Natural killer cell (primary cell): ENCODE results near the gene SHC2. TPM values are rescaled to one million over a fixed set of nuclear protein-coding genes. Genes with fewer than 3 reads are reported as not detected.

Experiments
- ATAC-seq, 3 donors: fragments of 150-1000 bp in 2 of 3; fragments of 200-7000 bp in 1 of 3; cut with Tn5 transposase; 1 replicate in 1 of 3; 2 replicates in 2 of 3; pipeline ENCODE4 v1.10.0; 2021; ENCODE audit warnings: mild to moderate bottlenecking in 2 of 3, moderate library complexity in 2 of 3
- DNase-seq, 2 donors: peaks; one replicate each; pipeline versions ENCODE4 v3.0.0 to v3.0.0-alpha.2; 2013 to 2021; ENCODE audit warnings: mixed read lengths in 1 of 2
- H3K27ac ChIP-seq: one replicate; pipeline ENCODE4 v1.5.1; 2013; ENCODE audit warnings: mild to moderate bottlenecking, low read length
- H3K27me3 ChIP-seq: one replicate; pipeline ENCODE4 v1.6.1; 2013; ENCODE audit warnings: low read length; ENCODE audit not compliant: control insufficient read depth, insufficient read depth
- H3K36me3 ChIP-seq: one replicate; pipeline ENCODE4 v1.6.1; 2013; ENCODE audit warnings: low read length; ENCODE audit not compliant: control insufficient read depth, insufficient read depth
- H3K4me1 ChIP-seq: one replicate; pipeline ENCODE4 v1.6.1; 2013; ENCODE audit warnings: low read length; ENCODE audit not compliant: control insufficient read depth, insufficient read depth
- H3K4me3 ChIP-seq: one replicate; pipeline ENCODE4 v1.5.1; 2013; ENCODE audit warnings: low read length
- H3K9me3 ChIP-seq: one replicate; pipeline ENCODE4 v1.6.1; 2013; ENCODE audit warnings: low read length; ENCODE audit not compliant: control insufficient read depth, insufficient read depth
- H3K27ac Mint-ChIP-seq, 2 donors: one replicate each; pipeline ENCODE4 v1.8.0; 2022; ENCODE audit warnings: mild to moderate bottlenecking in 2 of 2, mixed read lengths in 2 of 2, moderate library complexity in 1 of 2
- H3K27me3 Mint-ChIP-seq, 2 donors: one replicate each; pipeline ENCODE4 v1.8.0; 2022; ENCODE audit warnings: low read depth in 2 of 2, mixed read lengths in 2 of 2
- H3K36me3 Mint-ChIP-seq: one replicate; pipeline ENCODE4 v1.8.0; 2022; ENCODE audit warnings: mixed read lengths
- H3K4me1 Mint-ChIP-seq, 2 donors: one replicate each; pipeline ENCODE4 v1.8.0; 2022; ENCODE audit warnings: mixed read lengths in 2 of 2
- H3K4me3 Mint-ChIP-seq: one replicate; pipeline ENCODE4 v1.8.0; 2022; ENCODE audit warnings: mild to moderate bottlenecking, moderate library complexity, mixed read lengths
- H3K9me3 Mint-ChIP-seq, 2 donors: one replicate each; pipeline ENCODE4 v1.8.0; 2022; ENCODE audit warnings: mixed read lengths in 2 of 2
- WGBS: methylation state at CpG from one replicate; pipeline ENCODE4 v1.1.7; 2013; ENCODE audit warnings: missing lambda C conversion rate; ENCODE audit not compliant: insufficient coverage; 5-methylcytosine and 5-hydroxymethylcytosine counted together
- intact Hi-C: fragments of 100-400 bp; cut with micrococcal nuclease; formaldehyde crosslinking; loops from one replicate; pipeline ENCODE4 v1.14.2; 2022
- total RNA-seq, 4 donors: library from RNA; stranded (reverse); fragments of 120-200 nt in 1 of 4; gene quantifications; one replicate each; pipeline versions ENCODE4 v1.2.3 to v1.2.4, GENCODE V29; 2013 to 2022
- TF ChIP-seq, protein P1 (sequence below): fragments of 200-600 bp; IDR thresholded peaks from one replicate; pipeline ENCODE4 v1.8.0; 2022; ENCODE audit warnings: antibody characterized with exemption

SHC2 gene
- total RNA-seq, 3 donors from 2014 or later (not counting 1 experiment from before 2014, with no cell fraction given) = 0.75 TPM; not detected in 2

- Mint-ChIP-seq H3K27ac (no peak overlapping the region), H3K9me3 (peaks cover 0 to 2% of the 10 kb centered on the region in 2 donors), H3K36me3 (no peaks in the 10 kb centered on the region), H3K4me3 (no peak overlapping the region), H3K27me3 (peaks cover 0 to 5% of the 10 kb centered on the region in 2 donors), H3K4me1 (peaks cover 0 to 9% of the 10 kb centered on the region in 2 donors)
- H3K36me3 ChIP-seq = no peaks in the 10 kb centered on the region
- WGBS = 92% methylated on average over 8 of the region's 8 CpGs
- H3K4me1 ChIP-seq = no peaks in the 10 kb centered on the region
- DNase-seq (no peak), ATAC-seq (no peak)
- TF ChIP-seq, protein P1, sequence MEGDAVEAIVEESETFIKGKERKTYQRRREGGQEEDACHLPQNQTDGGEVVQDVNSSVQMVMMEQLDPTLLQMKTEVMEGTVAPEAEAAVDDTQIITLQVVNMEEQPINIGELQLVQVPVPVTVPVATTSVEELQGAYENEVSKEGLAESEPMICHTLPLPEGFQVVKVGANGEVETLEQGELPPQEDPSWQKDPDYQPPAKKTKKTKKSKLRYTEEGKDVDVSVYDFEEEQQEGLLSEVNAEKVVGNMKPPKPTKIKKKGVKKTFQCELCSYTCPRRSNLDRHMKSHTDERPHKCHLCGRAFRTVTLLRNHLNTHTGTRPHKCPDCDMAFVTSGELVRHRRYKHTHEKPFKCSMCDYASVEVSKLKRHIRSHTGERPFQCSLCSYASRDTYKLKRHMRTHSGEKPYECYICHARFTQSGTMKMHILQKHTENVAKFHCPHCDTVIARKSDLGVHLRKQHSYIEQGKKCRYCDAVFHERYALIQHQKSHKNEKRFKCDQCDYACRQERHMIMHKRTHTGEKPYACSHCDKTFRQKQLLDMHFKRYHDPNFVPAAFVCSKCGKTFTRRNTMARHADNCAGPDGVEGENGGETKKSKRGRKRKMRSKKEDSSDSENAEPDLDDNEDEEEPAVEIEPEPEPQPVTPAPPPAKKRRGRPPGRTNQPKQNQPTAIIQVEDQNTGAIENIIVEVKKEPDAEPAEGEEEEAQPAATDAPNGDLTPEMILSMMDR = no peak
- intact Hi-C loops = no loop called here
- no peak overlapping the region for H3K4me3 ChIP-seq
- H3K27ac ChIP-seq = no peak overlapping the region
- H3K9me3 ChIP-seq = no peaks in the 10 kb centered on the region
- H3K27me3 ChIP-seq = no peaks in the 10 kb centered on the region
These were observed 84.7 kb downstream of the SHC2 start for GRCh38 chr19:376111-376470.

DNA sequence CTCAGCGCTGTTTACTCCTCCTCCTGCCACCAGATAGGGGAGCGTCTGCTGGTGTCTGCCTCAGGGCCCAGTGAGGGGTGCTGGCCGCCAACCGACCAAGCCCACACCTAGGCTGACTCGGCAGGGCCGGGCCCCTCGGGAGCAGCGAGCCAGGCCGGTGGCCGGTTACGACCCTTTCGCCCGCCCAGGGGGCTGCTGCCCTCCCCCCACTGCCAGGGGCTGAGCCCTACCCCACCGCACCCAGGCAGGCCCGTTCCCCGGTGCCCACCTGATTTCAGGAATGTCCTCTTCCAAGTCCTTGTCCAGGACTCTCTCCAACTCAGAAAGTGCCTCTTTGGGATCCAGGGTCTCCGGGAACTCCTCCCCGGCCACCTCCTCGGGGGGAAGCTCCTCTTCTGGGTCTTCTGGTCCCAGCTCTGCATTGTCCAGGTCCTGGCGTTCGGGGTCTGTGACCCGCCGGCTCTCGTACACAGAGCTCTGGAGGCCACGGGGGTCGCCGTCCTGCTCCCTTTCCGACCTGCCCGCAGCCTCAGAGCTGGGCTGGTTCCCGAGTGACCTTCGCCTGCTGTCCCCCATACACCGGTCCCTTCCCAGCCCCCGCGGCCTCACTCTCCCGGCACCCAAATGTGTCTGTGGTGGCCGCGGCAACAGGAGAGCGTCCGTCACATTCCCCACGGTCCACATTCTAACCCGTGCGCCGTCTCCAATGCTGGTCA, 85.3 kb downstream of the SHC2 start:
- H3K4me1 ChIP-seq = no peaks in the 10 kb centered on the region
- Mint-ChIP-seq H3K4me1 (peaks cover 0 to 7% of the 10 kb centered on the region in 2 donors), H3K9me3 (peaks cover 0 to under 1% of the 10 kb centered on the region in 2 donors), H3K4me3 (no peak overlapping the region), H3K36me3 (no peaks in the 10 kb centered on the region), H3K27me3 (peaks cover 0 to 5% of the 10 kb centered on the region in 2 donors), H3K27ac (no peak overlapping the region)
- H3K9me3 ChIP-seq = no peaks in the 10 kb centered on the region
- no peaks in the 10 kb centered on the region for H3K36me3 ChIP-seq
- no peak overlapping the region for H3K27ac ChIP-seq
- ATAC-seq (no peak), DNase-seq (no peak)
- TF ChIP-seq, protein P1 = no peak
- H3K27me3 ChIP-seq = no peaks in the 10 kb centered on the region
- H3K4me3 ChIP-seq = no peak overlapping the region
- 87% methylated on average over 43 of the region's 43 CpGs for WGBS
- intact Hi-C loops = no loop called here

DNA sequence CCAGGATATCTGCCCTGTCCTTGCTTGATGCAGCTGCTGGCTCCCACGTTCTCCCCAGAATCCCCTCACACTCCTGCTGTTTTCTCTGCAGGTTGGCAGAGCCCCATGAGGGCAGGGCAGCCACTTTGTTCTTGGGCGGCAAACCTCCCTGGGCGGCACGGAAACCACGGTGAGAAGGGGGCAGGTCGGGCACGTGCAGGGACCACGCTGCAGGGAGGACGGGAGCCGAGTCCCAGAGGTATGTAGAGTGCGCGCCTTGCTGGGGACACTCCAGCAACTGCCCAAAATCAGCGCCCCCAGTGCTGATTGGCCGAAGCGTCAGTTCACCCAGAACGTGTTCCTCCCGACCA, 86.0 kb downstream of the SHC2 start:
- no peak overlapping the region for H3K27ac ChIP-seq
- no peaks in the 10 kb centered on the region for H3K9me3 ChIP-seq
- no peaks in the 10 kb centered on the region for H3K36me3 ChIP-seq
- H3K4me1 ChIP-seq = no peaks in the 10 kb centered on the region
- H3K27me3 Mint-ChIP-seq = peaks cover 0 to 5% of the 10 kb centered on the region in 2 donors
- ATAC-seq (no peak), DNase-seq (no peak)
- no peak overlapping the region for H3K4me3 Mint-ChIP-seq
- H3K27me3 ChIP-seq = no peaks in the 10 kb centered on the region
- no peak overlapping the region for H3K27ac Mint-ChIP-seq
- no peaks in the 10 kb centered on the region for H3K9me3 Mint-ChIP-seq
- intact Hi-C loops = no loop called here
- WGBS = 73% methylated on average over 17 of the region's 17 CpGs
- no peak overlapping the region for H3K4me3 ChIP-seq
- H3K4me1 Mint-ChIP-seq = peaks cover 0 to 4% of the 10 kb centered on the region in 2 donors
- no peaks in the 10 kb centered on the region for H3K36me3 Mint-ChIP-seq
- TF ChIP-seq, protein P1 = no peak
